Stimulated activated naive CD8-positive, alpha-beta T cell treated with anti-CD3 and anti-CD28 coated beads, Interleukin-15, Interleukin-2, amounts not matched to agents 100 U/mL and 50 U/mL, for 24 hours (primary cell): Measurements from ENCODE around the gene ERBB4.
"Not testable (repeated sequence)": the region's sequence is repeated elsewhere in the genome, so short reads cannot be mapped to it uniquely, and the experiment has no call there.

Experiments
- ATAC-seq: fragments of 150-1000 bp; cut with Tn5 transposase; one replicate; pipeline ENCODE4 v1.10.0; 2021
- DNase-seq: peaks from one replicate; pipeline ENCODE4 v3.0.0; 2021

Gene ERBB4

DNA sequence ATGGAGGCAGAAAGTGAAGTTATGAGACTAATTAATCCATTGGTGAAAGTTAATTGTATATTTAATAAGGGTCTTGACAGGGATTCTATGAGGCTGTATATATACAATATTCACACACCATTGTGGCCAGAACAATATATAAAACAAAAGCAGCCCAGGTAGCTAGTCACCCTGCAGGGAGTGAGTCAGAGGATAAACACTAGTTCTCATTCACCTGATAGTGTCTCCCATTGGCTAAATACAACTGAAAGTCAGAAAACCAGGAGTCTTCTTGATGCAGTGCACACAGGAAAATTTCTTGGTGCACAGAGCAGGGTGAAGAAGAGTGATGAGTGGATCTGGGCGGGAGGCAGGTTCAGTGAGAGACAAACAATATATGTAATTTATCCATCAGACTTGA lies 465.2 kb downstream of the ERBB4 start:
- no peak for ATAC-seq

GRCh38 chr2:212066546-212066945 lies 472.1 kb downstream of the ERBB4 start:
- ATAC-seq (no peak), DNase-seq (no peak)

More for the DNA sequence above, 465.2 kb downstream of the ERBB4 start:
- DNase-seq, result no peak

DNA sequence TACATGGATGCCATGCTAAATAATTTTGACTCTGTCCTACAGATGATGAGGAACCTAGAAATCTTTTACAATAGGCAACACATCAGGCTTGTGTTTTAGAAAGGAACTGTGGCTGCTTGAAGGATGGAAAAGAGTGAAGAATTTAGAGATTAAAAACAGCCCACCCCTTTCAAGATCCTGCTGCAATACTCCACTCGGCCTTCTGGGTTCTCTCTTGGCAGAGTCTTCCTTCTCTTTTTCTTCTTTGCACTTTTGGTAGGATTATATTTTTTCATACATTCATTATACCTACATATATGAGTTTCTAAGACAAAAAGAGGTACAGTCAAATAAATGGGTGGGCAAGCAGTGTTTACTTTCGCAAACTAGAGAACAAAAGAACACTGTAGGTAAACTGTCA lies 474.3 kb downstream of the ERBB4 start:
- ATAC-seq, result no peak
- DNase-seq, result no peak

DNA sequence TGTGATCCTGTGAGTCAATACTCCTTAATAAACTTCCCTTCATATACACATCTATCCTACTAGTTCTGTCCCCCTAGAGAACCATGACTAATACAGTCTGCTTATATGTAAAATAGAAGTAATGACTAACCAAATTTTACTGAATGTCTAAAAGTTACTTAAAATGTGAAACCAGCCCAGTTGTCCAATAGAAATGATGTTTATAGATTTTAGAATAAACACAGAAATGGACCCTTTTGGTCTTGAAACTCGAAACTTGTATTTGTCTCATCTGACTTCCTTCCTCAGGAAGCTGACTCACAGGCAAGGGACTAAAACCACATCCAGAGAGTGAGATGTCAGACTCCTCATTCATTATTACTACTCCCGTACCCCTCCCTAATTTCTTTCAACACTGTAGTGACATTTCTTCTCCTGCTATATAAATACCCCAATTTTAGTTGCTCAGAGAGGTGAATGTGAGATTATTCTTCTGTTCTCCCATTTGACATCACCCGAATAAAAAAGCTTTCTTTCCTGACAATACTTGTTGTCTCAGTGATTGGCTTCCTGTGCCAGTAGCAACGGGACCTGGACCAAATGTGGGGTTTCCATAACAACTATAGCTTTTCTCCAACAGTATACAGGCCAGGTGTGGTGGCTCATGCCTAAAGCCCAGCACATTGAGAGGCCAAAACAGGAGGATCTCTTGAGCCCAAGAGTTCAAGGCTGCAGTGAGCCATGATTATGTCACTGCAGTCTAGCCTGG lies 486.0 kb downstream of the ERBB4 start:
- no peak for DNase-seq
- no peak for ATAC-seq

GRCh38 chr2:212050871-212051270 lies 487.7 kb downstream of the ERBB4 start:
- ATAC-seq (no peak), DNase-seq (no peak)

- ATAC-seq, result no peak
- DNase-seq, result no peak
These were observed 496.0 kb downstream of the ERBB4 start for GRCh38 chr2:212042562-212042961.

GRCh38 chr2:212037062-212037461 lies 501.5 kb downstream of the ERBB4 start:
- no peak for DNase-seq
- no peak for ATAC-seq

DNA sequence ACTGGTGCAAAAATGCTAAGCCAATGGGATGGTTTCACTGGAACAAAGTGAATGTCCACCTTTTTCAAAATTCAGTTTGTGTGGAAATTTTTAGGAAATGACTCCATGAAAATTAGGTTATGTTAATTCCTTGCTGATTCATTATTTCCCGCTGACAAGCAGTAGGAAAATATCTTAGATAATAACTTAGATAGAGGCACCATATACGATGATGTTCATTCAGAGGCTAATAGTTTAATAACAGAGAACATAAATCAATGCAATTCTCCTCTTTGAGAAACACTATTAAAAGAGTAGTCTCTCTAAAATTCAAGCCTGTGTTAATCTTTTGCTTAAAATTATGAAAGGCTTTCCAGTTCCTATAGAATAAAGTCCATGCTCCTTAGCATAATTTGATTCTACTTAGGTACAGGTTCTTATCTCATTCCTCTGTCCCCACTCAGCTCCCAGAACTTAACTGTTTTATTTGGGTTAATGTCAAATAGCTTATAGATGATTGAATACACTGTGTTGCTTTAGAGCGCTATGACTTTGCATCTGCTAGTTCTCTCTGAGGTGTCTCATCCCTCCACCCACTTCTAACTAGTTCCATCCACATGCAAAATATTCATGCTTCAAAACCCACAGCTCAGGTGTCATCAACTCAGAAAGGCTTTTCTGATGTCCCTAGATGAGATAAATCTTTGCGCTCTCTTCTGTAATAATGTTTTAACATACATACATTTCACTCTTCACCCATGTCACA lies 503.6 kb downstream of the ERBB4 start:
- DNase-seq (no peak), ATAC-seq (no peak)

- no peak for DNase-seq
- ATAC-seq, result no peak
These were observed 504.7 kb downstream of the ERBB4 start for GRCh38 chr2:212033888-212034287.

GRCh38 chr2:212032536-212033219 lies 505.9 kb downstream of the ERBB4 start:
- DNase-seq (no peak), ATAC-seq (no peak)

DNA sequence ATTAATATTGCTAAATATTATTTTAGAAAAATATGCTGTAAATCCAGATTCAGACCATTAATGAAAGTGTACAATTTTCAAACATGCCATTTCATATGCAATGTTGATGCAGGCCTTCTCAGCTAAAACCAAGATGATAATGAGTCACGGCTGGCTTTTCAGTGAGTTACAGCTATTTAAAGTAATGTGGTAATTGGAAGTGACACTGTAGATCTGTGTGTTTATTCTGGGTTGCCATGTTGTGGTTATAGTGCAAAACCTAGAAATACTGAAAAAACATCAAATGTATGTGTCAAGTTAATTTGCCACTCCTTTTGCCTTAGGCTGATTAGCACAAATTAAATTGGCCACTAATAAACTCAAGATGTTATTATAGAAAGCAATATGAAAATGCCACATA lies 506.6 kb downstream of the ERBB4 start:
- DNase-seq (no peak), ATAC-seq (no peak)

GRCh38 chr2:212030709-212031108 lies 507.9 kb downstream of the ERBB4 start:
- DNase-seq (no peak), ATAC-seq (no peak)

GRCh38 chr2:212028798-212029394 lies 509.7 kb downstream of the ERBB4 start:
- DNase-seq, result no peak

GRCh38 chr2:212027681-212028628 lies 510.6 kb downstream of the ERBB4 start:
- ATAC-seq (no peak), DNase-seq (no peak)

More at GRCh38 chr2:212028798-212029394, 509.7 kb downstream of the ERBB4 start:
- ATAC-seq, result no peak

DNA sequence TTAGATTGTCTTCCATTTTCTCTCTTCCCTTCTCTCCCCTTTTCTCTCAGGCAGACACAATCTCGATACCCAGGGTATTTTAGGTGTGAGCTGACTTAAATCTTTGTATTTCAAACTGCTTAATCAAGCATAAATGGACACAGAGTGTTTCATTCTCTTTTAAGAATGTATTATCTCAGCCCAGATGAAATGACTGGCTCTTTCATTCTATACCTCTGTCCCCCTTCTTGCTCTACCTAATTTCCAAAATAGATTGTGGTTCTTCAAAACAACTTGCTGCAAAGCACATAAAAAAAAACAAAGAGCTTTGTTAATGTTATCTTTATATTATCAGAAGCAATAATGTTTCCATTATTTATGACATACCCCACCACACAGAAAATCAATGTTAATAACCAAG lies 514.6 kb downstream of the ERBB4 start:
- ATAC-seq (no peak), DNase-seq (no peak)

DNA sequence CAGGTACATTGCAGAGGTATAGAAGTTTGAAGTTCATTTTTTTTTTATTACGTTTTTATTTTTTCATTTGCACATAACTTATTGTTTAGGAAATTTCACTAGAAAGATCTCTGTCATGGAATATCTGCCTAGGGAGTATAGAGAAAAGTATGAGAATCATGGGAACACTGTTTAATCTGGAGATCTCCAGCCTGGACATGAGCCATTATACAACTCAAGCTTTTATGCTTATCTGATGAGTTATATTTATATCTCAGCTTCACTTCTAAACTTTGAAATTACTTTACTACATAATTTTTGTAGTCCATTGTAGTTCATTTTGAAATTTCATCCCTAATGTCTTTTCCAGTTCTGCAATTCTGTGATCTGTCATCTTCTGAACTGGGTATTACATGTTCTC lies 515.6 kb downstream of the ERBB4 start:
- DNase-seq (no peak), ATAC-seq (no peak)

GRCh38 chr2:212021947-212022346 lies 516.7 kb downstream of the ERBB4 start:
- no peak for DNase-seq
- no peak for ATAC-seq

GRCh38 chr2:212015588-212015987 lies 523.0 kb downstream of the ERBB4 start:
- DNase-seq, result no peak
- no peak for ATAC-seq

DNA sequence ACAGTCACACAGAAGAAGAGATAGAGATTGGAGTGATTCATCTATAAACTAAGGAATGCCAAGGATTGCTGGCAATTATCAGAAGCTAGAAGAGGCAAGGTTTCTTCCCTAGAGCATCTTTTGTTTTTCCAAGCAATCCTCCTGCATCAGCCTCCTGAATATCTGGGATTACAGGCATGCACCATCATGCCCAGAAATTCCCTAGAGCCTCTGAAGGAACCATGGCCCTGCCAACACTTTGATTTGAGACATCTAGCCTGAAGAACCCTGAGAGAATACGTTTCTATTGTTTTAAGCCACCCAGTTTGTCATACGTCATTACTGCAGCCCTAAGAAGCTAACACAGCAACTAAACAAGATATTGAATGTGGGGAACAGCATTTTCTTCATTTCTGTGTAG lies 525.0 kb downstream of the ERBB4 start:
- DNase-seq (no peak), ATAC-seq (no peak)

- not testable (repeated sequence) for DNase-seq, ATAC-seq
These were observed 528.3 kb downstream of the ERBB4 start for GRCh38 chr2:212010305-212010704.

DNA sequence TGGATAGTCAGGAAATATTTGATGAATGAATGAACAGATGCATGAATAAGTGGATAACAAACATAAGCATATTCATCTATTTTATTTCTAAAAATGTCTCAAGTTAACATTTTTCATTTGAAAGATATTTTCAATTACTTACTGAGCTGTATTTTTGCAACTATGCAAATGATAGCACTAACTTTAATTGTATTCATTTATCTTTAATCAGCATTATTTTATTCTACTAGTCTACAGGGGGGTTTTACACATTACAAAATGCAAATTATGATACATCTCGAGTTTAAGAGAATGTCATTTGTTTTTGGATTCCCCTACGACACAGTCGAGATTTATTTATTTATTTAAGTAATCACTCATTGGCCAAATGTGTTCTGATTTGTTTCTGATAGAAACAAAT lies 530.6 kb downstream of the ERBB4 start:
- DNase-seq (no peak), ATAC-seq (no peak)
